Measurements from ENCODE around the gene MX1.
"Not testable (repeated sequence)": the region's sequence is repeated elsewhere in the genome, so short reads cannot be mapped to it uniquely, and the experiment has no call there.

GRCh38 chr21:41417505-41417904, 8.5 kb upstream of the MX1 start:
- TF ChIP-seq POLR2A (IDR thresholded peaks at IDR 0.05; ENCODE audit: low read length); GATA1 (IDR thresholded peaks at IDR 0.05; ENCODE audit: low read depth, low read length): not testable (repeated sequence)

Data from erythroblast (primary cell).